GM12873 (cell line): Measurements from ENCODE around the gene VDAC2.
A peak's percentile ranks its signal among the peaks of the same experiment; 100 is the strongest.

Experiments used
- TF ChIP-seq, protein P1 (sequence below): IDR thresholded peaks from 2 replicates; pipeline ENCODE4 v1.5.1; 2012; ENCODE audit warnings: low read depth, mild to moderate bottlenecking, moderate library complexity, low read length, control low read depth; ENCODE audit not compliant: insufficient read depth; ENCODE audit errors: missing control alignments

The VDAC2 gene

DNA sequence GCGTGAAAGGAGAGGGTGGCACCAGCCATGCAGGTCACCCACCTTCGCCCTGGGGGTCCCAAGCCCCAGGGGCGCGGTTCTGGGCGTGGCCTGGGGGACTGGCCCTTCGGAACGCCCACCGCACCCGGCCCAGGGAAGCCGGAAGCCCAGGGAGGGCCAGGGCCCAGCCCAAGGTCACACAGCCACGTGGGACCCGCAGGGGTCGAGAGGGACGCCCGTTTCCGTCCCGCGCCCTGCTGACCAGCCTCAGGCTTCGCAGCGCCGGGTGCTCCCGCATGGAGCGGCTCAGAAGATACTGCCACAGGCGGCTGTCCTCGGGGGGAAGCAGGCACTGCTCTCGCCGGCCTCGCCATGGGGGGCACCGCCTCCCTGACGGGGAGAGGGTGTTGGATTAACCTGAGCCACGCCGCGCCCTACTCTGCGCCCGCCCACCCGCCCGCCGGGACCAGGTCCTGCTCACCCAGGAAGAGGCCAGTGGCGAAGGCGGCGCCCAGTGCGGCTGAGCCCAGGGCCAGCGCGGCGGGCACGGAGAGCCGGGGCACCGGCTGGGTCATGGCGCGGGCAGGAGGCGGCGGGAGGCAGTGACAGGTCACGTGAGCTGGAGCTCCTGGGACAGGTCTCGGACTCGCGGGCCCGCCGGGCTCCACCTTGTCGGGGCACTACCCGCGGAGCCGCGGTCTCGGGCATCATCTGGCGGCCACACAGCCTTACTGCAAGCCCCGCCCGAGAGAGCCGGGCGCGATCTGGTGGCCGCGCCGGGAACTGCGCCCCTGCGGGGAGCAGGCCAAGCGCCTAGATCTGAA is 25.0 kb downstream of the VDAC2 start, which contains the start of gene COMTD1:
Gene COMTD1 (minus strand): TSS at position 583 of the 803 bp plus-strand sequence. CDS start 29 bp downstream, at position 554.
- TF ChIP-seq, protein P1, sequence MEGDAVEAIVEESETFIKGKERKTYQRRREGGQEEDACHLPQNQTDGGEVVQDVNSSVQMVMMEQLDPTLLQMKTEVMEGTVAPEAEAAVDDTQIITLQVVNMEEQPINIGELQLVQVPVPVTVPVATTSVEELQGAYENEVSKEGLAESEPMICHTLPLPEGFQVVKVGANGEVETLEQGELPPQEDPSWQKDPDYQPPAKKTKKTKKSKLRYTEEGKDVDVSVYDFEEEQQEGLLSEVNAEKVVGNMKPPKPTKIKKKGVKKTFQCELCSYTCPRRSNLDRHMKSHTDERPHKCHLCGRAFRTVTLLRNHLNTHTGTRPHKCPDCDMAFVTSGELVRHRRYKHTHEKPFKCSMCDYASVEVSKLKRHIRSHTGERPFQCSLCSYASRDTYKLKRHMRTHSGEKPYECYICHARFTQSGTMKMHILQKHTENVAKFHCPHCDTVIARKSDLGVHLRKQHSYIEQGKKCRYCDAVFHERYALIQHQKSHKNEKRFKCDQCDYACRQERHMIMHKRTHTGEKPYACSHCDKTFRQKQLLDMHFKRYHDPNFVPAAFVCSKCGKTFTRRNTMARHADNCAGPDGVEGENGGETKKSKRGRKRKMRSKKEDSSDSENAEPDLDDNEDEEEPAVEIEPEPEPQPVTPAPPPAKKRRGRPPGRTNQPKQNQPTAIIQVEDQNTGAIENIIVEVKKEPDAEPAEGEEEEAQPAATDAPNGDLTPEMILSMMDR: peak; percentile 100

DNA sequence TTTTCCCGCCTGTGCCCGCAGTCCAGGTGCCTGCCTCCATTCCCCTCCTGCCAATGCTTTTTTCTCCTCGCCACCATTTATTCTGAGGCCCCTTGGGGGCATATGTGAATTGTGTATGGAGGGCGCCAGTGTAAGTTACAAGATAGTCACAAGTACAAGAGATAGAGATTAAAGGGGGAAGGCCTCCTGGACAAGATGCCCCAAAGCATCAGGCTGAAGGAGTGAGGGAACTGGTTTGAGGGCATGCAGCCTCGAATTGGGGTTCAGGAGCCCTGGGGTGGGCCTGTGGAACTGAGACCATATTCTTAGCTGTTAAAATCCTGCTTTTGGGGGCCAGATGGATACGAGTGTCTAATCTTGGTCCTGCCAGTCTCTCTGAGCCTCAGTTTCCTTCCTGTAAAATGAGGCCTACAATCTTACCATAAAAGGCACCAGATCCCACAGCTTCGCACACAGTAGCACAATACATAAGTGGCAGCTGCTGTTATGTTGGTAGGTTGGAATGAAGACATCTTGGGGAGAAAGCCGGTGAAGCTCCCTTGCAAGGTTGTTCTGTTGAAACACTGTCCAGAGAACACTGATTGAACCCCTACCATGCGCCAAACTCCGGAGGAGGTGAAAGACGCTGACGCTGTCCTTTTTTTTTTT is 25.7 kb downstream of the VDAC2 start:
- TF ChIP-seq, protein P1: no peak

DNA sequence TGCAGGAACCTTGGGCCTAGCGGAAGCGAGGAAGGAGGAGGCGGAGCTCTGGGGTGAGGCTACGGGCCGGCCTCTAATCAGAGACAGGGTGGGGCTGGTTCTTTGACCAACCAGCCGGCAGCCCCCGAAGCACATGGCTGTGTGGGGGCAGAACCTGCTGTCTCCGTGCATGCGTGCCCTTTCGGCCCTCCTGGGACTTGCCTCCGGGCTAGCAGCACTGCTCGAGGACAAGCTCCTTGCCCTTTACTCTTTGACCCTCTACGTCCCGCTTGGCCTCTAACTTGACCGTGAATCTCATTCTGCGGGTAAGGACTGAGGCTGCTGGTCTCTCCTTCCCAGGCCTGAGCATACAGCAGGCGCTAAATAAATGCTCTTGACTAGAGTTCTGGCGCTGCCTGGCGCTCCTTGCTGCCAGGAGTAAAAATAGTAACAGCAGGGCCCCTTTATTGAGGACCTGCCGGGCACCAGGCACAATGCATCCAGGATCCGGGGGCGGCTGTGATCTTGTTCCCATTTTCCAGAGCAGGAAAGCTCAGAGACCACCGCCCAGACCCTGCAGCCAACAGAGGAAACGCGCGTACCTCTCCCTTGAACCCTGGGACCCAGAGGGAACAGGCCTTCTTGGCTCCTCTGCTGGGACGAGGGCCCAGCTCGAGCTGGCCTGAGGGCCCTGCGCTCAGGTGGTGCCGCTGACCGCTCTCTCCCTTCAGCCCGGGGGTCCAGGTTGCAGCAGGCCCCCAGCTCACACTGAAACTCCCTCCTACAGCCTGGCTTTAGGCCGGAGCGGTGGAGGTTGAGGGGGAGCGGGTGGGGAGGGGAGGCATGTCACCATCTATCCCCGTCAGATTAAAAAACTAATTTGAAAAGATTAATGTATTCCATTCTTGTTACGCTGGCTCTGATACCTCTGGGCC is 27.8 kb downstream of the VDAC2 start:
- TF ChIP-seq, protein P1: no peak

DNA sequence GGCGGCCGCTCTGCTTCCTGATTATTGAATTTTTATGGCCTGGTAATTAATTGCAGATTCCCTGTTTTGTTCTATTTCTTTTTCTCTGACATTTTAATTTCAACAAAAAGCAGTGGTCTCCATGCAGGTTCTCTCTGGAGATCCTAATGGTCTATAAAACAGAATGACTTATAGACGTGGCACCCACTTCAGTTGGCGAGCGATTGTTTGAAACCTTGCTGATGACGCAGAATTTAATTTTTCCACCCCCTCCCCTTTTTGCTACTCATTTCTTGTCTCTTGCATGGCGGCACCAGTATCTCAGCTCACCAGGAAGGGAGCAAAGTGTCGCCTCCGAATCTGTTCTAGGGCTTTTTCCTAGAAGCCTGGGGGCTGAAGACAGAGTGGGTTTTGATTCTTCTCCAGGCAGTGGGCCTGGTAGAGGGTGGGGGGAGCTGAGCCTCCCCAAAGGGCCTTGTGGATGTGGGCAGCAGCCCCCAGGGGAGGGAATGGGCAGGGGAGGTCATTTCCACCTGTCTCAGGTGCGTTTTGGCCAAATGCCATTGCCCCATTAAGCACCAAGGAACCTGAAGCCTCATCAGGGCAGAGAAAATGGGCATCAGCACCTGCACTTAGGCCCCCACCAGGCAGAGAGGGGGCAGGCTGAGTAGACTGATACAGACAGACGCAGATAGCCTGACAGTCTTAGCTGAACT is 28.6 kb downstream of the VDAC2 start:
- TF ChIP-seq, protein P1: no peak

DNA sequence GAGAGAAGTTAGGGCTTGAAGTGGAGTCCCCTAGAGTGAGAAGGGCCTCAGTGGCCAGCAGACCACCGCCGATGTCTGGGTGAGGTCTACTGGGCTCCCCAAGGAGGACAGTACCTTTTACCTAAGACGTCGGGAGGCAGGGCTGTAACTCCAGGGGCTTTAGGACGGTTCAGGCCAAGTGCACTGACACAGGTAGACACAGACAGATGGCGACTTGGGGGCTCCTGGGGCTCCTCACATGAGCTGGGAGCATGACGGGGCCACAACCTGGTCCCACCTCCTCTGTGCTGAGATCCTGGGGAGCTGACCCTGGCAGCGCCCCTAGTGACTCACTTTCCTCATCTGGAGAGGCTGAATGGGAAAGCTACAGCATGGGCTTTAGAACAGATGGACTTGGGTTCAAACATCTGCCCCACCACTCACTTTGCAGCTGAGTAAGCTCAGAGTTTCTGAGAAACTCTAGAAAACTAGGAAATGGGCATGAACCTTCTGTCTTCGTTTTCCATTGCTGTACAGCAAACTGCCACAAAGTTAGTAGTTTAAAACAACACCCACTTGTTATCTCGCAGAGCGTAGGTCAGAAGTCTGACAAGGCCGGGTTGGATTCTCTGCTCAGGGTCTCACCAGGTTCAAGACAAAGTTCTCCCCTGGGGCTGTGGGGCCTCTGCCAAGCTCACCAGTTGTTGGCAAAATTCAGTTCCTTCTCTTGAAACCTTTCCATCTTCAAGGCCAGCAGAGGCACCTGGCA is 29.9 kb downstream of the VDAC2 start:
- TF ChIP-seq, protein P1: no peak

DNA sequence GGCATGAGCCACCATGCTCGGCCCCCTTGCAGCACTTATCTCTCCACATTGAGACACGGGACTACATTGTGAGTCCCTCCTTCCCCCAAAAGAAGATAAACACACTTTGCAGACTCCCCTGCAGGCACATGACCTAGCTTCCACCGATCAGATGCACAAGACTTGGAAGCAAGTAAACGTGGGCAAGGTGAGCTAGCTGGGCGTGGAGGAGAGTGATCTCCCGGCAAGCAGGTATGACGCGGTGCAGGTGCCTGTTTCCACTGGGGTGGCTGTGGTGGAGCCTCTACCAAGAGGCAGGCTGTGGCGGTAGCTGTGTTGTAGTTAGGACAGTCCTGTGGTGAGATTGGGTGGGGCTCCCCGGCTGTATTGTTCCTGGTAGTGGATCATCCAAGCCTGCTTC is 32.8 kb downstream of the VDAC2 start:
- TF ChIP-seq, protein P1: no peak
